Left lung (tissue), 10 donors: ENCODE results near the gene DERL3. TPM values are rescaled to one million over a fixed set of nuclear protein-coding genes. Genes with fewer than 3 reads are reported as not detected.

ENCODE experiments used
- ATAC-seq: fragments of 200-7000 bp; cut with Tn5 transposase; one replicate; pipeline ENCODE4 v1.9.1; 2020; ENCODE audit warnings: moderate library complexity
- DNase-seq, 4 donors: peaks; one replicate each; pipeline ENCODE4 v3.0.0-alpha.2; 2013 to 2020
- H3K27ac ChIP-seq, 2 donors: fragments of 200-600 bp; sonication (generic) in 1 of 2; one replicate each; pipeline versions ENCODE4 v1.5.0 to v1.8.0; 2020 to 2021
- H3K27me3 ChIP-seq, 2 donors: fragments of 200-600 bp; sonication (generic) in 1 of 2; one replicate each; pipeline versions ENCODE4 v1.5.0 to v1.8.0; 2020 to 2021
- H3K36me3 ChIP-seq, 2 donors: fragments of 200-600 bp; sonication (generic) in 1 of 2; one replicate each; pipeline versions ENCODE4 v1.5.0 to v1.8.0; 2020 to 2021
- H3K4me1 ChIP-seq, 2 donors: fragments of 200-600 bp; one replicate each; pipeline ENCODE4 v1.8.0; 2021
- H3K4me3 ChIP-seq, 2 donors: fragments of 200-600 bp; sonication (generic) in 1 of 2; one replicate each; pipeline versions ENCODE4 v1.5.0 to v1.8.0; 2020 to 2021; ENCODE audit warnings: mild to moderate bottlenecking in 1 of 2
- H3K9me3 ChIP-seq, 2 donors: fragments of 200-600 bp; sonication (generic) in 1 of 2; one replicate each; pipeline versions ENCODE4 v1.5.0 to v1.8.0; 2020 to 2021
- intact Hi-C, 2 donors: fragments of 100-400 bp; cut with DNase I; formaldehyde crosslinking; loops; one replicate each; pipeline versions ENCODE4 v1.11.2 to v1.14.2; 2022
- polyA plus RNA-seq, 6 donors: library from polyadenylated mRNA; unstranded; fragments of 120-200 nt; gene quantifications; one replicate each; pipeline ENCODE4 v1.2.1, GENCODE V29; 2013; ENCODE audit not compliant: insufficient read length in 6 of 6
- total RNA-seq, 2 donors: library from RNA; stranded (reverse); fragmentation: NEBNext Ultra II Directional; extraction: Animal tissue kit (Norgen Biotek cat#: 25700); gene quantifications; one replicate each; pipeline ENCODE4 v1.2.1, GENCODE V29; 2021
- TF ChIP-seq, protein P1 (sequence below), 2 donors: fragments of 200-600 bp; sonication (generic) in 1 of 2; IDR thresholded peaks; one replicate each; pipeline versions ENCODE4 v1.5.0 to v1.8.0; 2021; ENCODE audit warnings: antibody characterized with exemption in 2 of 2
- donor health status: DM: no; HTN: yes; CAD: no.
- donor health status: DM: no; HTN: no; CAD: no.

DERL3 gene
- total and polyA plus RNA-seq, 8 donors = 2.4 to 9.4 (median 4.3) TPM

- no peak overlapping the region for H3K4me3 ChIP-seq
- no peaks in the 10 kb centered on the region for H3K9me3 ChIP-seq
- H3K27ac ChIP-seq = no peak overlapping the region
- ATAC-seq (no peak), DNase-seq (peak in 1 of 4 donors; percentile 43)
- TF ChIP-seq, protein P1, sequence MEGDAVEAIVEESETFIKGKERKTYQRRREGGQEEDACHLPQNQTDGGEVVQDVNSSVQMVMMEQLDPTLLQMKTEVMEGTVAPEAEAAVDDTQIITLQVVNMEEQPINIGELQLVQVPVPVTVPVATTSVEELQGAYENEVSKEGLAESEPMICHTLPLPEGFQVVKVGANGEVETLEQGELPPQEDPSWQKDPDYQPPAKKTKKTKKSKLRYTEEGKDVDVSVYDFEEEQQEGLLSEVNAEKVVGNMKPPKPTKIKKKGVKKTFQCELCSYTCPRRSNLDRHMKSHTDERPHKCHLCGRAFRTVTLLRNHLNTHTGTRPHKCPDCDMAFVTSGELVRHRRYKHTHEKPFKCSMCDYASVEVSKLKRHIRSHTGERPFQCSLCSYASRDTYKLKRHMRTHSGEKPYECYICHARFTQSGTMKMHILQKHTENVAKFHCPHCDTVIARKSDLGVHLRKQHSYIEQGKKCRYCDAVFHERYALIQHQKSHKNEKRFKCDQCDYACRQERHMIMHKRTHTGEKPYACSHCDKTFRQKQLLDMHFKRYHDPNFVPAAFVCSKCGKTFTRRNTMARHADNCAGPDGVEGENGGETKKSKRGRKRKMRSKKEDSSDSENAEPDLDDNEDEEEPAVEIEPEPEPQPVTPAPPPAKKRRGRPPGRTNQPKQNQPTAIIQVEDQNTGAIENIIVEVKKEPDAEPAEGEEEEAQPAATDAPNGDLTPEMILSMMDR (IDR thresholded peaks at IDR 0.05) = no peak
- peaks cover 9 to 21% of the 10 kb centered on the region in 2 donors for H3K4me1 ChIP-seq
- intact Hi-C loops = loop anchor here (5.0 to 10.0 kb wide), 2 partner anchors 51 to 63 kb away; partner anchors contain the start of genes MMP11 (in 1 of the 2) and SMARCB1 (in 1 of the 2)
- H3K36me3 ChIP-seq = peaks cover 0 to 66% of the 10 kb centered on the region in 2 donors
- no peaks in the 10 kb centered on the region for H3K27me3 ChIP-seq
Measured at GRCh38 chr22:23835484-23836144, 3.2 kb downstream of the DERL3 start.

DNA sequence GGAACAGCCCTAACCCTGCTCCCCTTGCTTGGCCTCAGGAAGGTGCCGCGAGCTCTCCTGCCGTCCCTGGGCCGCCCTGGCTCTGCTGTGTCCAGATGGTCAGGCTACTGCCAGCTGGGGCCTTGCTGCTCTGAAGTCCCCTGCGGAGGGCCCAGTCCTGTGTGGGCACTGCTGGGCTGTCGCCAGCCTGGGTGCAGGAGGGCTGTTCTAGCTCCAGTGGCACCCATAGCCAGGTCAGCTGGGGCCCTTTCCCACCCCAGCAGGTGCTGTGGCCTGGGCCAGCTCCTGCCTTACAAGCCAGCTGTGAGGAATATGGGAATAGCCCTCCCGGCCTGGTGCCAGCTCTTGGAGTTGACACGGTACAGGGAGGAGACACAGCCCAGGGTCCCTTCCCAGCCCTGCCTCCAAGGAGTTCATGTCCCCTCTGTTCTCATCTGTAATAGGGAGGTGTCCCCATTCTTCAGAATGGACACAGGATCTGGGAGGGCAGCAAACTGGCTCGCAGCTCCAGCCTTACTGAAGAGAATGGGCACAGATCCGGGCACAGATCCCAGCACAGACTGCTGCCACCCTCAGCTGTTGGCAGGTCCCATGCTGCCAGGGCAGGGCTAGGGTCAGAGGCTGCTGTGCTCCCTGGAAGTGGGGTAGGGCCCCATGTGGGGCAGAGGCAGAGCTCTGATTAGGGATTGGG is 3.9 kb downstream of the DERL3 start:
- TF ChIP-seq, protein P1 (IDR thresholded peaks at IDR 0.05) = no peak
- no peaks in the 10 kb centered on the region for H3K9me3 ChIP-seq
- H3K4me3 ChIP-seq = no peak overlapping the region
- no peak for ATAC-seq
- no peak overlapping the region for H3K27ac ChIP-seq
- H3K4me1 ChIP-seq = peaks cover 9 to 21% of the 10 kb centered on the region in 2 donors
- no peaks in the 10 kb centered on the region for H3K27me3 ChIP-seq
- peaks cover 0 to 71% of the 10 kb centered on the region in 2 donors for H3K36me3 ChIP-seq
- DNase-seq = peak in 1 of 4 donors; percentile 60
- intact Hi-C loops = loop anchor here (5.0 to 10.0 kb wide), 2 partner anchors 50 to 63 kb away; partner anchors contain the start of genes MMP11 (in 1 of the 2) and SMARCB1 (in 1 of the 2)

DNA sequence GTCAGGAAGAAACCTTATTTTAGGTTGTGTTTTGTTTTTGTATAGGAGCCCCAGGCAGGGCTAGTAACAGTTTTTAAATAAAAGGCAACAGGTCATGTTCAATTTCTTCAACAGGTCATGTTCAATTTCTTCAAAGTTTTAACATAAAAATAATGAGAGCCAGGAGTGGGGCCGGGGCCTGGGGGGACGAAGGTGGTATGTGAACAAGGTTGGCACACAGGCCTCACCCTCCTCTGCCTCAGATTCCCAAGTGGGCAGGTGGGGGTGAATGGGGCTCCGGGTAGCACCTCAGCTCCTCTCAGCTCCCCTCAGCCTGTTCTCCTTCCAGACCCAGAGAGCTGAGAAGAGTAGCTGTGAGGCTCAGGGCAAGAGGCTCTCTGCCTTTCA is 4.4 kb downstream of the DERL3 start:
- Histone ChIP-seq H3K36me3 (peaks cover 0 to 77% of the 10 kb centered on the region in 2 donors), H3K27me3 (no peaks in the 10 kb centered on the region), H3K4me1 (peaks cover 9 to 19% of the 10 kb centered on the region in 2 donors), H3K9me3 (no peaks in the 10 kb centered on the region), H3K27ac (no peak overlapping the region), H3K4me3 (no peak overlapping the region)
- ATAC-seq (no peak), DNase-seq (no peak)
- intact Hi-C loops = loop anchor here in 1 of 2 donors (10.0 kb wide), 1 partner anchor 50 kb away; the partner anchor contains the start of gene SMARCB1
- TF ChIP-seq, protein P1 (IDR thresholded peaks at IDR 0.05) = no peak

DNA sequence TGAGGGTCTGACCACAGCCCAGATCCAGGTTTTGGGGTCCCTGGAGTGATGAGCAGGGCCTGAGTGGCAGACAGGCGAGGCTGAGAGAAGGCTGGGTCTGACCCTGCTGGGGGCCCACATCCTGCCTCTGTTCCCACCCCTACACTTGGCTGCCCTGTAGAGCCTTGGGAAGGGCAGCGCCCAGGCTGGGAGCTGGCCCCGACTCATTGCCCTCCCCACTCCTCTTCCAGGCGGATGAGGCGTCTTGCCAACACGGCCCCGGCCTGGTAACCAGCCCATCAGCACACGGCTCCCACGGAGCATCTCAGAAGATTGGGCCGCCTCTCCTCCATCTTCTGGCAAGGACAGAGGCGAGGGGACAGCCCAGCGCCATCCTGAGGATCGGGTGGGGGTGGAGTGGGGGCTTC is 4.9 kb downstream of the DERL3 start:
- H3K36me3 ChIP-seq = peaks cover 0 to 82% of the 10 kb centered on the region in 2 donors
- TF ChIP-seq, protein P1 (IDR thresholded peaks at IDR 0.05) = no peak

More for the DNA sequence above, 4.9 kb downstream of the DERL3 start:
- DNase-seq (no peak), ATAC-seq (no peak)
- Histone ChIP-seq H3K27me3 (no peaks in the 10 kb centered on the region), H3K27ac (no peak overlapping the region), H3K4me1 (peaks cover 9 to 15% of the 10 kb centered on the region in 2 donors), H3K4me3 (no peak overlapping the region), H3K9me3 (no peaks in the 10 kb centered on the region)
- intact Hi-C loops = loop anchor here in 1 of 2 donors (10.0 kb wide), 1 partner anchor 49 kb away; the partner anchor contains the start of gene SMARCB1
